ENCODE results near the gene KCND3.

- TF ChIP-seq CTCF (conservative IDR thresholded peaks at IDR 0.05) (no peak), ZFX (IDR thresholded peaks at IDR 0.05) (no peak)
Measured at GRCh38 chr1:111779546-111779945, 209.9 kb downstream of the KCND3 start.
